OCI-M2 (cell line): ENCODE data around the gene EPHB1.

Source experiments
- DNase-seq: peaks from one replicate; lab custom pipeline; 2025; ENCODE audit not compliant: unreplicated experiment; lab: John Stamatoyannopoulos, UW

EPHB1 gene

GRCh38 chr3:134904776-134905646 is 110.0 kb downstream of the EPHB1 start:
- no peak for DNase-seq

- DNase-seq: no peak
Observed at GRCh38 chr3:134905647-134905935, 110.5 kb downstream of the EPHB1 start.

GRCh38 chr3:134908271-134908670 is 113.2 kb downstream of the EPHB1 start:
- DNase-seq: no peak

- no peak for DNase-seq
Observed at GRCh38 chr3:134910026-134910425, 115.0 kb downstream of the EPHB1 start.

- DNase-seq: no peak
Observed at GRCh38 chr3:134911586-134912548, 116.8 kb downstream of the EPHB1 start.

- DNase-seq: no peak
Observed at GRCh38 chr3:134916276-134916961, 121.4 kb downstream of the EPHB1 start.

GRCh38 chr3:134917631-134918030 is 122.6 kb downstream of the EPHB1 start:
- no peak for DNase-seq

GRCh38 chr3:134918441-134918840 is 123.4 kb downstream of the EPHB1 start:
- no peak for DNase-seq

- no peak for DNase-seq
Observed at GRCh38 chr3:134922101-134922500, 127.0 kb downstream of the EPHB1 start.

- no peak for DNase-seq
Observed at GRCh38 chr3:134922866-134923265, 127.8 kb downstream of the EPHB1 start.

- no peak for DNase-seq
Observed at GRCh38 chr3:134923286-134923685, 128.2 kb downstream of the EPHB1 start.

- no peak for DNase-seq
Observed at GRCh38 chr3:134927599-134927998, 132.5 kb downstream of the EPHB1 start.

GRCh38 chr3:134928392-134928791 is 133.3 kb downstream of the EPHB1 start:
- DNase-seq: no peak

- DNase-seq: no peak
Observed at GRCh38 chr3:134928819-134929218, 133.8 kb downstream of the EPHB1 start.

GRCh38 chr3:134929976-134930375 is 134.9 kb downstream of the EPHB1 start:
- DNase-seq: no peak

GRCh38 chr3:134931045-134931785 is 136.2 kb downstream of the EPHB1 start:
- DNase-seq: no peak

GRCh38 chr3:134932035-134932434 is 137.0 kb downstream of the EPHB1 start:
- DNase-seq: no peak

- DNase-seq: no peak
Observed at GRCh38 chr3:134933997-134934396, 138.9 kb downstream of the EPHB1 start.

- no peak for DNase-seq
Observed at GRCh38 chr3:134934933-134935332, 139.9 kb downstream of the EPHB1 start.

GRCh38 chr3:134937256-134938028 is 142.4 kb downstream of the EPHB1 start:
- no peak for DNase-seq
